Inflammatory macrophage treated with lipopolysaccharide for 1 hour (primary cell): ENCODE measurements around the gene CDC25C.

ENCODE experiments used
- DNase-seq, 2 donors: peaks; one replicate each; pipeline ENCODE4 v3.0.0-alpha.2; 2020 to 2022

The CDC25C gene

GRCh38 chr5:138331449-138332368 is at the start of gene CDC25C:
CDC25C (minus strand) TSS chr5:138331804; CDS start chr5:138331180, 624 bp downstream.
- peak; percentile 98 to 99 for DNase-seq

GRCh38 chr5:138372653-138373052 is 41.0 kb upstream of the CDC25C start:
- DNase-seq, result no peak

GRCh38 chr5:138372225-138372624 is 40.6 kb upstream of the CDC25C start:
- DNase-seq, result no peak

- no peak for DNase-seq
Measured at GRCh38 chr5:138371454-138371853, 39.9 kb upstream of the CDC25C start.

GRCh38 chr5:138370537-138370936 is 38.9 kb upstream of the CDC25C start:
- DNase-seq, result peak; percentile 60 to 79

- peak; percentile 86 to 93 for DNase-seq
Measured at GRCh38 chr5:138369706-138370105, 38.1 kb upstream of the CDC25C start.

GRCh38 chr5:138369261-138369660 is 37.7 kb upstream of the CDC25C start:
- DNase-seq, result peak; percentile 59 to 74

GRCh38 chr5:138366632-138367382 is 35.2 kb upstream of the CDC25C start:
- no peak for DNase-seq

- DNase-seq, result no peak
Measured at GRCh38 chr5:138364576-138364975, 33.0 kb upstream of the CDC25C start.

GRCh38 chr5:138360941-138361452 is 29.4 kb upstream of the CDC25C start:
- no peak for DNase-seq

- no peak for DNase-seq
Measured at GRCh38 chr5:138359621-138360020, 28.0 kb upstream of the CDC25C start.

- peak; percentile 80 to 82 for DNase-seq
Measured at GRCh38 chr5:138354926-138355378, 23.3 kb upstream of the CDC25C start.

- DNase-seq, result no peak
Measured at GRCh38 chr5:138354387-138354786, 22.8 kb upstream of the CDC25C start.

- no peak for DNase-seq
Measured at GRCh38 chr5:138353560-138354080, 22.0 kb upstream of the CDC25C start.

- peak; percentile 81 to 84 for DNase-seq
Measured at GRCh38 chr5:138352722-138353559, 21.3 kb upstream of the CDC25C start.

GRCh38 chr5:138352071-138352721 is 20.6 kb upstream of the CDC25C start, which contains the start of gene KDM3B:
KDM3B (plus strand) TSS chr5:138352685; CDS start chr5:138352796, 111 bp downstream.
- peak; percentile 85 to 99 for DNase-seq

- DNase-seq, result no peak
Measured at GRCh38 chr5:138351517-138351916, 19.9 kb upstream of the CDC25C start.

GRCh38 chr5:138351056-138351455 is 19.5 kb upstream of the CDC25C start:
- DNase-seq, result no peak

- DNase-seq, result no peak
Measured at GRCh38 chr5:138350563-138350890, 18.9 kb upstream of the CDC25C start.

- DNase-seq, result no peak
Measured at GRCh38 chr5:138349852-138350562, 18.4 kb upstream of the CDC25C start.

GRCh38 chr5:138346889-138347288 is 15.3 kb upstream of the CDC25C start:
- no peak for DNase-seq
